RWPE2 (cell line): ENCODE measurements around the gene JMJD8.

Experiments
- ATAC-seq: fragments of 200-7000 bp; cut with Tn5 transposase; 3 replicates; pipeline ENCODE4 v1.9.1; 2021; ENCODE audit warnings: low read depth
- DNase-seq: peaks from one replicate; pipeline ENCODE4 v3.0.0-alpha.2; 2020; ENCODE audit warnings: low spot score
- H3K27ac ChIP-seq: fragments of 450-650 bp; 2 replicates; pipeline ENCODE4 v1.5.1; 2017; ENCODE audit warnings: mild to moderate bottlenecking; ENCODE audit not compliant: poor library complexity, severe bottlenecking
- H3K27me3 ChIP-seq: fragments of 250-450 bp; sonication (Bioruptor Pico); 2 replicates; pipeline ENCODE4 v1.5.1; 2021; ENCODE audit warnings: mild to moderate bottlenecking, moderate library complexity; ENCODE audit not compliant: insufficient read depth, poor library complexity, severe bottlenecking
- H3K36me3 ChIP-seq: fragments of 250-450 bp; sonication (Bioruptor Pico); 2 replicates; pipeline ENCODE4 v1.5.1; 2020; ENCODE audit warnings: low read depth, mild to moderate bottlenecking, moderate library complexity
- H3K4me1 ChIP-seq: fragments of 250-450 bp; sonication (Bioruptor Pico); 2 replicates; pipeline ENCODE4 v1.5.1; 2021; ENCODE audit warnings: mild to moderate bottlenecking, moderate library complexity; ENCODE audit not compliant: insufficient read depth, poor library complexity, severe bottlenecking
- H3K4me3 ChIP-seq: fragments of 250-450 bp; sonication (Bioruptor Pico); 2 replicates; pipeline ENCODE4 v1.5.1; 2021; ENCODE audit warnings: mild to moderate bottlenecking, moderate library complexity; ENCODE audit not compliant: severe bottlenecking
- H3K9me3 ChIP-seq: fragments of 250-450 bp; sonication (Bioruptor Pico); 2 replicates; pipeline ENCODE4 v1.5.1; 2021; ENCODE audit warnings: mild to moderate bottlenecking, moderate library complexity; ENCODE audit not compliant: severe bottlenecking
- CTCF ChIP-seq: fragments of 450-650 bp; IDR thresholded peaks from one replicate; pipeline ENCODE4 v1.5.1; 2017; ENCODE audit warnings: mild to moderate bottlenecking, moderate library complexity; ENCODE audit not compliant: poor library complexity, severe bottlenecking

The JMJD8 gene

GRCh38 chr16:672851-673250 is 11.3 kb downstream of the JMJD8 start:
- DNase-seq (no peak), ATAC-seq (no peak)
- no peak overlapping the region for H3K4me3 ChIP-seq
- H3K36me3 ChIP-seq = peaks cover 46% of the 10 kb centered on the region
- H3K9me3 ChIP-seq = no peaks in the 10 kb centered on the region
- H3K27me3 ChIP-seq = no peaks in the 10 kb centered on the region
- TF ChIP-seq CTCF = no peak
- H3K4me1 ChIP-seq = peaks cover 6% of the 10 kb centered on the region
- peak overlapping the region; percentile 12 for H3K27ac ChIP-seq

- Histone ChIP-seq H3K27me3 (no peaks in the 10 kb centered on the region), H3K4me3 (no peak overlapping the region), H3K27ac (no peak overlapping the region), H3K36me3 (peaks cover 46% of the 10 kb centered on the region), H3K4me1 (peaks cover 6% of the 10 kb centered on the region), H3K9me3 (no peaks in the 10 kb centered on the region)
- no peak for DNase-seq
- ATAC-seq = no peak
- no peak for TF ChIP-seq CTCF
Measured at GRCh38 chr16:672371-672770, 11.8 kb downstream of the JMJD8 start.

- Histone ChIP-seq H3K27ac (no peak overlapping the region), H3K4me1 (peaks cover 3% of the 10 kb centered on the region), H3K36me3 (peaks cover 46% of the 10 kb centered on the region), H3K4me3 (no peak overlapping the region), H3K9me3 (no peaks in the 10 kb centered on the region), H3K27me3 (no peaks in the 10 kb centered on the region)
- DNase-seq = no peak
- ATAC-seq = no peak
- no peak for TF ChIP-seq CTCF
Measured at GRCh38 chr16:671353-672131, 12.6 kb downstream of the JMJD8 start.

GRCh38 chr16:670485-671352 is 13.4 kb downstream of the JMJD8 start:
- H3K4me3 ChIP-seq = no peak overlapping the region
- H3K9me3 ChIP-seq = no peaks in the 10 kb centered on the region
- TF ChIP-seq CTCF = no peak
- H3K36me3 ChIP-seq = peaks cover 46% of the 10 kb centered on the region
- ATAC-seq (no peak), DNase-seq (no peak)
- H3K4me1 ChIP-seq = no peaks in the 10 kb centered on the region
- no peak overlapping the region for H3K27ac ChIP-seq
- no peaks in the 10 kb centered on the region for H3K27me3 ChIP-seq
